GM12878 (cell line): ENCODE results near the gene C3orf70. TPM values are rescaled to one million over a fixed set of nuclear protein-coding genes. Genes with fewer than 3 reads are reported as not detected.

Experiments
- ATAC-seq: fragments of 200-7000 bp; cut with Tn5 transposase; 3 replicates; pipeline ENCODE4 v1.9.1; 2020; ENCODE audit warnings: mild to moderate bottlenecking, moderate library complexity
- BruUV-seq: library from RNA; stranded (reverse); fragments of 400-500 nt; replicated peaks from 2 replicates; lab custom pipeline; 2021; lab: Mats Ljungman, UMichigan
- CTCF ChIA-PET: fragments of 300-600 bp; sonication (Branson Sonifier 250); formaldehyde crosslinking; extraction: SDS; loops from one replicate; lab custom pipeline; 2021; ENCODE audit warnings: inconsistent platforms; lab: Yijun Ruan, JAX
- POLR2A ChIA-PET: fragments of 350-600 bp; formaldehyde crosslinking; extraction: SDS; loops from one replicate; lab custom pipeline; 2021; ENCODE audit warnings: inconsistent platforms; lab: Charles Lee
- RAD21 ChIA-PET: fragments of 300-600 bp; sonication (Branson Sonifier 250); formaldehyde crosslinking; loops from one replicate; lab custom pipeline; 2023; ENCODE audit warnings: antibody characterized with exemption; ENCODE audit not compliant: unreplicated experiment; lab: Charles Lee
- SMC1A ChIA-PET: fragments of 300-600 bp; sonication (Branson Sonifier 250); formaldehyde crosslinking; loops from one replicate; lab custom pipeline; 2023; ENCODE audit not compliant: unreplicated experiment, uncharacterized antibody; lab: Charles Lee
- DNase-seq: peaks from one replicate; pipeline ENCODE4 v3.0.0-alpha.2; 2011; ENCODE audit warnings: low read depth, low spot score
- FAIRE-seq: peaks from 3 replicates; lab custom pipeline; 2011; peaks lifted over from hg19 to GRCh38; lab: Jason Lieb, UNC
- H2AFZ ChIP-seq: 2 replicates; pipeline ENCODE4 v1.6.0; 2011; ENCODE audit warnings: low read depth, low read length, control low read depth; ENCODE audit not compliant: control insufficient read depth
- H3K27ac ChIP-seq: 2 replicates; pipeline ENCODE4 v1.5.1; 2011; ENCODE audit warnings: control low read depth; ENCODE audit not compliant: control insufficient read depth, insufficient read depth
- H3K27me3 ChIP-seq, 2 experiments: replicated peaks in 1 of 2; 2 replicates each; pipeline versions ENCODE4 v1.6.0 to v1.6.1; 2011; ENCODE audit warnings: low read length in 1 of 2; ENCODE audit not compliant: control insufficient read depth in 2 of 2, insufficient read depth in 2 of 2
- H3K36me3 ChIP-seq, 2 experiments: 2 replicates each; pipeline ENCODE4 v1.5.1; 2011; ENCODE audit warnings: low read length in 1 of 2; ENCODE audit not compliant: control insufficient read depth in 2 of 2, insufficient read depth in 2 of 2
- H3K4me1 ChIP-seq: 2 replicates; pipeline ENCODE4 v1.6.1; 2011; ENCODE audit warnings: mild to moderate bottlenecking, low read length, moderate library complexity, mixed read lengths; ENCODE audit not compliant: control insufficient read depth, insufficient read depth
- H3K4me2 ChIP-seq: 2 replicates; pipeline ENCODE4 v1.6.0; 2011; ENCODE audit warnings: control low read depth; ENCODE audit not compliant: control insufficient read depth, insufficient read depth
- H3K4me3 ChIP-seq: fragments of 200-600 bp; sonication (generic); 2 replicates; pipeline ENCODE4 v1.5.1; 2016
- H3K79me2 ChIP-seq: 2 replicates; pipeline ENCODE4 v1.6.0; 2011; ENCODE audit warnings: low read length; ENCODE audit not compliant: control insufficient read depth, insufficient read depth
- H3K9ac ChIP-seq: 2 replicates; pipeline ENCODE4 v1.8.0; 2011; ENCODE audit warnings: low read length, control low read depth, mixed read lengths; ENCODE audit not compliant: control insufficient read depth, insufficient read depth
- H3K9me3 ChIP-seq: replicated peaks from 3 replicates; pipeline ENCODE4 v1.5.1; 2011; ENCODE audit warnings: mild to moderate bottlenecking, low read length; ENCODE audit not compliant: control insufficient read depth, insufficient read depth
- H4K20me1 ChIP-seq: 2 replicates; pipeline ENCODE4 v1.6.0; 2011; ENCODE audit not compliant: control insufficient read depth, insufficient read depth
- BHLHE40 ChIP-seq, 2 experiments: fragments of 450-650 bp in 1 of 2; IDR thresholded peaks; 2 replicates each; pipeline ENCODE4 v1.6.1; 2011 to 2017; ENCODE audit warnings: low read depth in 2 of 2, borderline replicate concordance in 1 of 2, improper control_type of control experiment in 1 of 2, low read length in 1 of 2, mild to moderate bottlenecking in 1 of 2
- ESRRA ChIP-seq: IDR thresholded peaks from 2 replicates; pipeline ENCODE4 v1.6.1; 2012; ENCODE audit warnings: mild to moderate bottlenecking, low read length, improper control_type of control experiment
- FOXM1 ChIP-seq: IDR thresholded peaks from 2 replicates; pipeline ENCODE4 v1.6.1; 2012; ENCODE audit warnings: low read depth, mild to moderate bottlenecking, inconsistent platforms, low read length, moderate library complexity
- IKZF2 ChIP-seq, 2 experiments: fragments of 450-650 bp; IDR thresholded peaks; 2 replicates each; pipeline ENCODE4 v1.6.1; 2017; ENCODE audit warnings: mild to moderate bottlenecking in 2 of 2, moderate library complexity in 2 of 2
- MAX ChIP-seq: IDR thresholded peaks from 2 replicates; pipeline ENCODE4 v1.6.1; 2012; ENCODE audit warnings: low read depth, low read length, improper control_type of control experiment
- MTA2 ChIP-seq: fragments of 450-650 bp; IDR thresholded peaks from 2 replicates; pipeline ENCODE4 v1.6.1; 2016; ENCODE audit warnings: low read depth, mild to moderate bottlenecking, moderate library complexity
- POLR2AphosphoS2 ChIP-seq: IDR thresholded peaks from 2 replicates; pipeline ENCODE4 v1.6.1; 2011; ENCODE audit warnings: low read depth, mild to moderate bottlenecking, low read length, improper control_type of control experiment, moderate library complexity
- RAD51 ChIP-seq: fragments of 450-650 bp; IDR thresholded peaks from 2 replicates; pipeline ENCODE4 v1.6.1; 2016; ENCODE audit warnings: moderate library complexity, mild to moderate bottlenecking, inconsistent platforms
- STAT3 ChIP-seq: IDR thresholded peaks from 2 replicates; pipeline ENCODE4 v1.6.1; 2011; ENCODE audit warnings: low read depth, low read length, improper control_type of control experiment
- WGBS: methylation state at CpG from one replicate; pipeline ENCODE4 v1.1.6; 2016; ENCODE audit warnings: low lambda C conversion rate; ENCODE audit not compliant: insufficient replicate concordance, insufficient coverage; ENCODE audit errors: missing lambda C conversion rate; 5-methylcytosine and 5-hydroxymethylcytosine counted together
- in situ Hi-C: fragments of 300-500 bp; cut with MboI; formaldehyde crosslinking; loops from 9 replicates; pipeline ENCODE4 v1.14.3; 2018; ENCODE audit warnings: mixed read lengths
- intact Hi-C: fragments of 100-400 bp; cut with micrococcal nuclease; formaldehyde crosslinking; loops from one replicate; pipeline ENCODE4 v1.14.2; 2022; ENCODE audit not compliant: unreplicated experiment
- polyA plus RNA-seq, 11 experiments: library from polyadenylated mRNA; depleted of rRNA in 4 of 11; unstranded in 6 of 11; stranded (reverse) in 5 of 11; fragments of >200 nt; fragmentation: Nextera tagmentation in 4 of 11; fragmentation: Illumina TruSeq in 1 of 11; extraction: Ambion mirVana in 4 of 11; extraction: Trizol in 1 of 11; gene quantifications; 1 replicate in 1 of 11; 2 replicates in 10 of 11; pipeline versions ENCODE4 v1.2.1 to v1.2.3, GENCODE V29; 2011 to 2016; ENCODE audit warnings: inconsistent platforms in 2 of 11, missing spikeins in 2 of 11, low read depth in 1 of 11
- total RNA-seq, 4 experiments: library from RNA; depleted of rRNA in 3 of 4; stranded (reverse); fragments of >200 nt in 3 of 4; fragmentation: Illumina TruSeq in 1 of 4; extraction: Trizol in 1 of 4; gene quantifications; 2 replicates each; pipeline versions ENCODE4 v1.2.1 to v1.2.3, GENCODE V29; 2013 to 2021

The C3orf70 gene
- total and polyA plus RNA-seq, 10 of the 15 experiments (the other 5 are each of a cell fraction or from before 2014, with no cell fraction given) = 0.03 to 0.04 TPM; not detected in 8

GRCh38 chr3:185089751-185090150, 63.1 kb downstream of the C3orf70 start:
- Histone ChIP-seq H3K36me3 (no peaks in the 10 kb centered on the region), H3K9me3 (no peaks in the 10 kb centered on the region), H3K4me1 (no peaks in the 10 kb centered on the region), H3K4me2 (no peak overlapping the region), H3K27ac (no peak overlapping the region), H2AFZ (no peak overlapping the region), H3K4me3 (no peak overlapping the region), H3K9ac (no peak overlapping the region), H4K20me1 (no peaks in the 10 kb centered on the region), H3K27me3 (no peaks in the 10 kb centered on the region; a peak in 1 of 4 replicates), H3K79me2 (no peaks in the 10 kb centered on the region)
- no peak for FAIRE-seq
- TF ChIP-seq BHLHE40 (IDR thresholded peaks at IDR 0.05; ENCODE audit: borderline replicate concordance in 1 of 2, low read depth in 2 of 2, low read length in 1 of 2) = no peak
- in situ Hi-C loops = no loop called here
- ChIA-PET POLR2A (no interaction called here), CTCF (no interaction called here), SMC1A (no interaction called here), RAD21 (no interaction called here)
- no TSS peak for BruUV-seq
- DNase-seq = no peak
- no peak for ATAC-seq
- intact Hi-C loops = no loop called here

GRCh38 chr3:185089343-185089742, 63.5 kb downstream of the C3orf70 start:
- no peak overlapping the region for H3K9ac ChIP-seq
- SMC1A ChIA-PET = no interaction called here
- TF ChIP-seq MAX = no peak
- no peak for TF ChIP-seq RAD51
- TF ChIP-seq FOXM1 = no peak
- TF ChIP-seq ESRRA = no peak
- TF ChIP-seq MTA2 = no peak
- no peak for TF ChIP-seq IKZF2 (IDR thresholded peaks at IDR 0.05)
- no peak for TF ChIP-seq POLR2AphosphoS2
- TF ChIP-seq STAT3 = no peak
- H3K4me1 ChIP-seq = no peaks in the 10 kb centered on the region
- no peak overlapping the region for H3K4me2 ChIP-seq
- FAIRE-seq = no peak
- POLR2A ChIA-PET = no interaction called here
- in situ Hi-C loops (no loop called here), intact Hi-C loops (no loop called here)
- no peaks in the 10 kb centered on the region for H3K36me3 ChIP-seq
- no peak for DNase-seq
- H4K20me1 ChIP-seq = no peaks in the 10 kb centered on the region
- WGBS = 21% methylated on average over 2 of the region's 2 CpGs
- no peak overlapping the region for H3K4me3 ChIP-seq
- no peaks in the 10 kb centered on the region for H3K9me3 ChIP-seq
- RAD21 ChIA-PET = no interaction called here
- no peaks in the 10 kb centered on the region for H3K79me2 ChIP-seq
- BruUV-seq = no TSS peak
- H3K27ac ChIP-seq = no peak overlapping the region
- CTCF ChIA-PET = no interaction called here
- ATAC-seq = no peak
- no peaks in the 10 kb centered on the region; a peak in 1 of 4 replicates for H3K27me3 ChIP-seq
- H2AFZ ChIP-seq = no peak overlapping the region
